Skeletal muscle cell (primary cell): ENCODE measurements around the gene PAX5.

Experiments
- DNase-seq: peaks from one replicate; pipeline ENCODE4 v3.0.0-alpha.2; 2010; ENCODE audit warnings: low read depth
- H3K4me3 ChIP-seq: 2 replicates; pipeline ENCODE4 v1.5.1; 2011; ENCODE audit warnings: low read depth, mild to moderate bottlenecking, control low read depth, low read length, moderate library complexity

The PAX5 gene

GRCh38 chr9:36802201-36802920, 231.7 kb downstream of the PAX5 start:
- H3K4me3 ChIP-seq, result no peak overlapping the region
- peak; percentile 6 for DNase-seq

- DNase-seq, result no peak
- no peak overlapping the region for H3K4me3 ChIP-seq
These were observed 233.6 kb downstream of the PAX5 start for GRCh38 chr9:36800455-36800854.

GRCh38 chr9:36798350-36799065, 235.6 kb downstream of the PAX5 start:
- H3K4me3 ChIP-seq, result no peak overlapping the region
- DNase-seq, result no peak

GRCh38 chr9:36797471-36798220, 236.4 kb downstream of the PAX5 start:
- no peak for DNase-seq
- no peak overlapping the region for H3K4me3 ChIP-seq

DNA sequence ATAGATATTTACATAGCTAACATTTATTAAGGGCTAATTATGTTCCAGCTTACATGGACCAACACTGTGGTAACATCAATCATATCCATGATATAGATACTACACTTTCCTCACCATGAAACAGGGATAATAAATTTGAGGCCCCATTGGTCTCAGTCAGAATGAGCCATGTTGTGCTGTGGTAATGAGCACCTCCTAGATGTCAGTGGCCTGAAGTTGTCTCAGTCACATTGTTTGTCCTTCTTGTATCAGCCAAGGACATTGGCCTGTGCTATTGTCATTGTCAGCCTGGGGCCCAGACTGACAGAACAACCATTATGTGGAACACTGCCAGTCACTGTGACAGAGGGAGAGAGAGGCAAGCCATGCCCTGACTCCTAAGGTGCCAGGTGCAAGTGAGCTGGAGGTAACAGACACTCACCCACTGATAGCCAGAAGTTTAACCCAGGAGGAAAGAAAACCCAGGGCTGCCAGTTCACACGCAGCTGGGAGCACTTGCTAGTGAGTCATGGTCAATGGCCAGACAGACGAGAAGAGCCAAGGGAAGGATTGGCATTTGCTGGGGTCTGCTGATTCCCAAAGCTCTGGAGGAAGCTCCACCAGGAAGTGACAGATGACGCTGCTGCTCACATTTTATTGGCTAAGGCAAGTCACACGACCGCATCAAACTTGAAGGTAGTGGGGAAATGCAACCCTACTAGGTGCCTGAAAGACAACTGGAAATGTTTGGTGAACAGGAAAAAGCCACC, 237.2 kb downstream of the PAX5 start:
- DNase-seq, result no peak
- no peak overlapping the region for H3K4me3 ChIP-seq

- H3K4me3 ChIP-seq, result no peak overlapping the region
- DNase-seq, result no peak
These were observed 239.6 kb downstream of the PAX5 start for GRCh38 chr9:36794461-36794860.

DNA sequence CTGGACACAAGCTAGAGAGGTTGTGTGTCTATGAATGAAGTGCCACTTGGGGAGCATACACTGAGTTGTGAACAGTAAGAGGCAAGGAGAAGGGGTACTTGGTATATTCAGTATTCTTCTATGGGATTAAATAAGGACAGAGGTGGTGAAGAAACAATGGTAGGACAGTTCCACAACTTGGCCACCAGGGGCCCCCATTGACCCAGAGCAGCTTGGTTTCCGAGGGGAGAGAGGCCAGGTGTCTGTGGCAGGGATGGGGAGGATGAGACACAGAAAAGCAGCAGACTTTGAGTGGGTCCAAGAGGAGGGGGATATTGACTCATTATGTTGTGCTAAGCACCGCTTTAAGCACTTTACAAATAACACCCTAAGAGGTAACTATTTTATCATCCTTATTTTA, 240.8 kb downstream of the PAX5 start:
- no peak for DNase-seq
- no peak overlapping the region for H3K4me3 ChIP-seq

DNA sequence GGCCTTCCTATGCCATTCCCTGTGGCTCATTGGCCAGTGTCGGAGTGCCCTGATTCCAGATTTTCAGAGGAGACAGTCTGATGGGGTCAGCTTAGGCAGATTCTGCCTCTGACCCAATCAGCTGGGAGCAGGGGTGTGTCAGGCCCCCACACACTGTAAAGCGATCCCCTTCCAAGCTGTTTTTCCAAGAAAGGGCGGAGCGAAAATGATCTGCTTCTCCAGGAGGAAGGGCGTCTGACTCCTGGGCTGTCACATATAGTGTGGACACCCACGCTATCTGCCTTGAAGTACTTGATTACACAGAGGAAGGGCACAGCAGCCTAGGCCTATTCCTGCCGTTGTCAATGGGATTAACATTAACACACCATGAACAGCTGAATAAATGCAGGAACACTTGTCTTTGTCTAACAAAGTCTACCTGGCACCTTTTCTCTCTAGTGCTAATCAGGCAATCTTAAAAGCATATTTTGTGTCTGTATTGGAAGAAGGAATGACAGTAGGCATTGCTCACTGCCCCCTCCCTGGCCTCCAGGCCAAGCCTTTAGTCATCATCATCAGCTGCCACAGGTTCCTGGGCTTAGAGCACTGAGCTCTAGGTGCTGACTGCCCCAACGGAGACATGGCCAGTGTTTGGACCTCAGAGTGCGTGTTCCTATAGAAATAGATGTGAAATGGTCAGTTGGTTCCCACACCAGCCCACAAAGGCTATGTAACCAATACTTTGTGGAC, 242.7 kb downstream of the PAX5 start:
- DNase-seq, result no peak
- H3K4me3 ChIP-seq, result no peak overlapping the region

DNA sequence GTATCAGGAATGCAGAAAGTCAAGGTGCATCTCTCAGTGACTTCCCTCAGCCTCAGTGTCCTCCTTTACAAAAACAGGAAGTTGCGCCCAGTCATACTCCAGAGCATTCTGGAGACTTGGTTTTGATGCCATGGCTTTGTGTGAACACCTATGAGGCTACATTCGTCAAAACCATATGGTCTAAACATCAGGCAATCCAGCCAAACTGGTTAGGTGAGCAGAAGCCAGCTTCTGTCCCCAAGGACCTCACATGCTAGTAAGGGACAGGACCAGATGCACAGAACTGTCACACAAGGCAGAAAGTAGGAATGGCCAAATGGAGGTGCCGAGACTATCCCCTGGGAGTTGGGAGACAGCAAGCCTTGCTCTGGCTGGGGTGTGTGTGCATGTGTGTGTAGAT, 244.2 kb downstream of the PAX5 start:
- no peak for DNase-seq

DNA sequence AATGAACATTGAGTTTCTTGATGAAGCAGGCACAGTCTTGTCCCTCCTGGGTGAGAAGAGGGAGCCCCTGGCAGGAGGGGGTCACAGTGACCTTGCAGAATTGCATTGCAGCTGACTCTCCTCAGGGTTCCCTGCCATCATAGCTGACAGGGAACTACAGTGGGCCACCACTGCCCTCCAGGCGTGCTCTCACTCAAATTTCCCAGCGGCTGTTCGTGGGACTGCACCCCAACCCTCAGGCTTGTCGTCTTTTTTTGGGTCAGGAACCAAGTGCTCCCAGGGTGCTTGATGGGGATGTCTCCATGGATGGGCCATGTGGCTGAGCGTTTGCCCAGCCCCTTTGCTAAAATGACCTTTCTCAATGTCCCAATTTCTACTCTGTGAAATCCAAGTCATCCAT, 245.5 kb downstream of the PAX5 start:
- no peak for DNase-seq
- no peak overlapping the region for H3K4me3 ChIP-seq

More for the DNA sequence above, 244.2 kb downstream of the PAX5 start:
- no peak overlapping the region for H3K4me3 ChIP-seq

DNA sequence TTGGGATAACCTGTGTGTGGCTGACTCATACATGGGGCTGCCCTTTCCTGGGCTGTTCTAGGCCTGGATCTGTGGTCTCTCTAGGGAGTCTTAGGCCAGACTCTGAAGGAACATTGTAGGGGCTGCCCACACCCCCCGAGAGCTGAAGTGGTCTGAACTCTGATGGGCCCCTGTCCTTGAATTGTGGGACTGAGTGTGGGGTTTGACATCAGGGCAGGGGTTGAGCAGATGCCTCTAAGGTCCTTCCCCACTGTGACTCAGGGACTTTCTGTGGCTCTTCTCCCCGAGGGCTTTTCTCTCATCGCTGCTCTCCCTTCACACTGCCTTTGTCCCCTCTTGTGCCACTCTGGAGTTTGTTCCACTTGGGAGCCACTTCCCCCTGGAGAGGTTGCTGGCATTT, 246.4 kb downstream of the PAX5 start:
- no peak for DNase-seq

More for the DNA sequence above, 246.4 kb downstream of the PAX5 start:
- no peak overlapping the region for H3K4me3 ChIP-seq
